Progenitor cell of endocrine pancreas (in vitro differentiated cells): ENCODE data around the gene DOCK9. TPM values are rescaled to one million over a fixed set of nuclear protein-coding genes. Genes with fewer than 3 reads are reported as not detected.
A peak's percentile ranks its signal among the peaks of the same experiment; 100 is the strongest.

ENCODE experiments used
- DNase-seq: peaks from one replicate; pipeline ENCODE4 v3.0.0; 2021; ENCODE audit warnings: low spot score; ENCODE audit not compliant: unreplicated experiment
- H3K27ac Mint-ChIP-seq: 2 replicates; pipeline ENCODE4 v1.8.0; 2021; ENCODE audit warnings: mild to moderate bottlenecking, moderate library complexity, mixed read lengths
- H3K27me3 Mint-ChIP-seq: 2 replicates; pipeline ENCODE4 v1.8.0; 2021; ENCODE audit warnings: mixed read lengths
- H3K36me3 Mint-ChIP-seq: 2 replicates; pipeline ENCODE4 v1.8.0; 2022; ENCODE audit warnings: mixed read lengths; ENCODE audit not compliant: insufficient read depth
- H3K4me1 Mint-ChIP-seq: 2 replicates; pipeline ENCODE4 v1.8.0; 2021; ENCODE audit warnings: low read depth, mixed read lengths
- H3K4me3 Mint-ChIP-seq: 2 replicates; pipeline ENCODE4 v1.8.0; 2021; ENCODE audit warnings: low read depth, mild to moderate bottlenecking, moderate library complexity, mixed read lengths
- H3K9me3 Mint-ChIP-seq: 2 replicates; pipeline ENCODE4 v1.8.0; 2021; ENCODE audit warnings: low read depth, mixed read lengths
- CTCF ChIP-seq: fragments of 200-600 bp; sonication (generic); IDR thresholded peaks from one replicate; pipeline ENCODE4 v1.5.0; 2021; ENCODE audit warnings: antibody characterized with exemption, mild to moderate bottlenecking; ENCODE audit not compliant: unreplicated experiment
- total RNA-seq: library from RNA; stranded (reverse); gene quantifications from 2 replicates; pipeline ENCODE4 v1.2.1, GENCODE V29; 2021

Gene DOCK9
- total RNA-seq, 1 donor from 2014 or later = 35.7 TPM

- no peak for TF ChIP-seq CTCF
- peak overlapping the region; percentile 47 for H3K27ac Mint-ChIP-seq
- DNase-seq = no peak
- peaks cover 5% of the 10 kb centered on the region for H3K36me3 Mint-ChIP-seq
- H3K9me3 Mint-ChIP-seq = peaks cover 10% of the 10 kb centered on the region
- H3K27me3 Mint-ChIP-seq = peaks cover 4% of the 10 kb centered on the region
- peaks cover 17% of the 10 kb centered on the region for H3K4me1 Mint-ChIP-seq
- no peak overlapping the region for H3K4me3 Mint-ChIP-seq
These were observed 39.9 kb downstream of the DOCK9 start for GRCh38 chr13:98937911-98938381.

DNA sequence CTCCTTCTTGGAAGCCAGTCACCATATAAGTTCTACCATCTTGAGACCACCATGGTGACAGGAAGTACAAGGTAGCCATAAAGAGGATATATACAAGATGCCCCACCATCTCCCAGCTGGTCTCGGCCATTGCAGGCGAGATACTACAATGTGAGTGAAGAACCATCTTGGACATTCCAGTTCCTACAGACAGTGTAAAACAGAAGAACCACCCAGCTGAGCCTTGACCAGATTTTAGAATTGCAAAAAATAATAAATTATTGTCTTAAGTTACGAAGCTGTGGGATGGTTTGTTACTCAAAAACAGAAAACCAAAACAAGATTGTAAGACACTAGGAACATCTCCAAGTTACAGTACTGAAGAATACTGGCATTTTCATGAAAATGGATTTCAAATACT, 43.6 kb downstream of the DOCK9 start:
- H3K4me1 Mint-ChIP-seq = peaks cover 13% of the 10 kb centered on the region
- H3K27ac Mint-ChIP-seq = no peak overlapping the region
- no peak for DNase-seq
- no peak for TF ChIP-seq CTCF
- no peak overlapping the region for H3K4me3 Mint-ChIP-seq
- no peaks in the 10 kb centered on the region for H3K27me3 Mint-ChIP-seq
- H3K36me3 Mint-ChIP-seq = peaks cover 5% of the 10 kb centered on the region
- peaks cover 10% of the 10 kb centered on the region for H3K9me3 Mint-ChIP-seq

GRCh38 chr13:98930151-98930591, 47.7 kb downstream of the DOCK9 start:
- DNase-seq = no peak
- Mint-ChIP-seq H3K4me1 (peaks cover 18% of the 10 kb centered on the region), H3K27me3 (no peaks in the 10 kb centered on the region), H3K9me3 (peaks cover 10% of the 10 kb centered on the region), H3K27ac (peak overlapping the region; percentile 2), H3K36me3 (peaks cover 6% of the 10 kb centered on the region), H3K4me3 (no peak overlapping the region)
- no peak for TF ChIP-seq CTCF

- Mint-ChIP-seq H3K27me3 (no peaks in the 10 kb centered on the region), H3K27ac (peak overlapping the region; percentile 71), H3K9me3 (no peaks in the 10 kb centered on the region), H3K4me3 (no peak overlapping the region), H3K36me3 (peaks cover 1% of the 10 kb centered on the region), H3K4me1 (peaks cover 17% of the 10 kb centered on the region)
- TF ChIP-seq CTCF = no peak
- no peak for DNase-seq
These were observed 49.6 kb downstream of the DOCK9 start for GRCh38 chr13:98927951-98928927.

- H3K4me1 Mint-ChIP-seq = peaks cover 17% of the 10 kb centered on the region
- no peak for DNase-seq
- H3K4me3 Mint-ChIP-seq = no peak overlapping the region
- H3K36me3 Mint-ChIP-seq = peaks cover 5% of the 10 kb centered on the region
- H3K9me3 Mint-ChIP-seq = no peaks in the 10 kb centered on the region
- no peaks in the 10 kb centered on the region for H3K27me3 Mint-ChIP-seq
- no peak for TF ChIP-seq CTCF
- no peak overlapping the region for H3K27ac Mint-ChIP-seq
These were observed 51.9 kb downstream of the DOCK9 start for GRCh38 chr13:98925949-98926348.
